Left lung (tissue), 10 donors: Measurements from ENCODE around the gene ADGRL3. TPM values are rescaled to one million over a fixed set of nuclear protein-coding genes. Genes with fewer than 3 reads are reported as not detected.

ENCODE experiments used
- ATAC-seq: fragments of 200-7000 bp; cut with Tn5 transposase; one replicate; pipeline ENCODE4 v1.9.1; 2020; ENCODE audit warnings: moderate library complexity
- DNase-seq, 4 donors: peaks; one replicate each; pipeline ENCODE4 v3.0.0-alpha.2; 2013 to 2020
- H3K27ac ChIP-seq, 2 donors: fragments of 200-600 bp; sonication (generic) in 1 of 2; one replicate each; pipeline versions ENCODE4 v1.5.0 to v1.8.0; 2020 to 2021
- H3K27me3 ChIP-seq, 2 donors: fragments of 200-600 bp; sonication (generic) in 1 of 2; one replicate each; pipeline versions ENCODE4 v1.5.0 to v1.8.0; 2020 to 2021
- H3K36me3 ChIP-seq, 2 donors: fragments of 200-600 bp; sonication (generic) in 1 of 2; one replicate each; pipeline versions ENCODE4 v1.5.0 to v1.8.0; 2020 to 2021
- H3K4me1 ChIP-seq, 2 donors: fragments of 200-600 bp; one replicate each; pipeline ENCODE4 v1.8.0; 2021
- H3K4me3 ChIP-seq, 2 donors: fragments of 200-600 bp; sonication (generic) in 1 of 2; one replicate each; pipeline versions ENCODE4 v1.5.0 to v1.8.0; 2020 to 2021; ENCODE audit warnings: mild to moderate bottlenecking in 1 of 2
- H3K9me3 ChIP-seq, 2 donors: fragments of 200-600 bp; sonication (generic) in 1 of 2; one replicate each; pipeline versions ENCODE4 v1.5.0 to v1.8.0; 2020 to 2021
- intact Hi-C, 2 donors: fragments of 100-400 bp; cut with DNase I; formaldehyde crosslinking; loops; one replicate each; pipeline versions ENCODE4 v1.11.2 to v1.14.2; 2022
- polyA plus RNA-seq, 6 donors: library from polyadenylated mRNA; unstranded; fragments of 120-200 nt; gene quantifications; one replicate each; pipeline ENCODE4 v1.2.1, GENCODE V29; 2013; ENCODE audit not compliant: insufficient read length in 6 of 6
- total RNA-seq, 2 donors: library from RNA; stranded (reverse); fragmentation: NEBNext Ultra II Directional; extraction: Animal tissue kit (Norgen Biotek cat#: 25700); gene quantifications; one replicate each; pipeline ENCODE4 v1.2.1, GENCODE V29; 2021
- TF ChIP-seq, protein P1 (sequence below), 2 donors: fragments of 200-600 bp; sonication (generic) in 1 of 2; IDR thresholded peaks; one replicate each; pipeline versions ENCODE4 v1.5.0 to v1.8.0; 2021; ENCODE audit warnings: antibody characterized with exemption in 2 of 2
- donor health status: DM: no; HTN: yes; CAD: no.
- donor health status: DM: no; HTN: no; CAD: no.

ADGRL3 gene
- total and polyA plus RNA-seq, 8 donors, result 2.7 to 23.4 (median 19.6) TPM

DNA sequence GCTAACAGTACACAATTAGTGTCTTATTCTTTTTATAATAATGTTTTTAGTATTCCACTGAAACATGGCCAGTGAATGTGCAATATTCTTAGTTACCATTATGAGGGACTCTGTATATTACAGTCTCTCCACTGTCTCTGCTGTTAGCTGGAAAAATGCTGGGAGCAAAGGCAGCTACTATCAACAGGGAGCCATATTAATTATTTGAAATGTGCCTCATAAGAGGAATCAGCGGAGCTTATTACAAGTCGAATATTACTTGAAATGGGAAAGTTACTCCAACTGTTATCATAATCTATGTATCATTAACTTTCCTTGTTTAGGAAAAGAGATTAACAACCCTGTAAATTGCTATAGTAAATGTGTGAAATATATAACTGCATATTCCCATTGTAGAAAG lies 612.0 kb downstream of the ADGRL3 start:
- DNase-seq (no peak), ATAC-seq (no peak)
- Histone ChIP-seq H3K27me3 (no peaks in the 10 kb centered on the region), H3K27ac (no peak overlapping the region), H3K36me3 (no peaks in the 10 kb centered on the region), H3K4me1 (no peaks in the 10 kb centered on the region), H3K9me3 (peaks cover 0 to 10% of the 10 kb centered on the region in 2 donors), H3K4me3 (no peak overlapping the region)
- intact Hi-C loops, result no loop called here
- TF ChIP-seq, protein P1, sequence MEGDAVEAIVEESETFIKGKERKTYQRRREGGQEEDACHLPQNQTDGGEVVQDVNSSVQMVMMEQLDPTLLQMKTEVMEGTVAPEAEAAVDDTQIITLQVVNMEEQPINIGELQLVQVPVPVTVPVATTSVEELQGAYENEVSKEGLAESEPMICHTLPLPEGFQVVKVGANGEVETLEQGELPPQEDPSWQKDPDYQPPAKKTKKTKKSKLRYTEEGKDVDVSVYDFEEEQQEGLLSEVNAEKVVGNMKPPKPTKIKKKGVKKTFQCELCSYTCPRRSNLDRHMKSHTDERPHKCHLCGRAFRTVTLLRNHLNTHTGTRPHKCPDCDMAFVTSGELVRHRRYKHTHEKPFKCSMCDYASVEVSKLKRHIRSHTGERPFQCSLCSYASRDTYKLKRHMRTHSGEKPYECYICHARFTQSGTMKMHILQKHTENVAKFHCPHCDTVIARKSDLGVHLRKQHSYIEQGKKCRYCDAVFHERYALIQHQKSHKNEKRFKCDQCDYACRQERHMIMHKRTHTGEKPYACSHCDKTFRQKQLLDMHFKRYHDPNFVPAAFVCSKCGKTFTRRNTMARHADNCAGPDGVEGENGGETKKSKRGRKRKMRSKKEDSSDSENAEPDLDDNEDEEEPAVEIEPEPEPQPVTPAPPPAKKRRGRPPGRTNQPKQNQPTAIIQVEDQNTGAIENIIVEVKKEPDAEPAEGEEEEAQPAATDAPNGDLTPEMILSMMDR (IDR thresholded peaks at IDR 0.05), result no peak

GRCh38 chr4:61817071-61817470 lies 616.9 kb downstream of the ADGRL3 start:
- no peaks in the 10 kb centered on the region for H3K27me3 ChIP-seq
- intact Hi-C loops, result no loop called here
- no peak for ATAC-seq
- H3K4me3 ChIP-seq, result no peak overlapping the region
- peak in 1 of 4 donors; percentile 43 for DNase-seq
- no peaks in the 10 kb centered on the region for H3K4me1 ChIP-seq
- TF ChIP-seq, protein P1 (IDR thresholded peaks at IDR 0.05), result no peak
- no peak overlapping the region for H3K27ac ChIP-seq
- H3K36me3 ChIP-seq, result no peaks in the 10 kb centered on the region
- peaks cover 0 to 19% of the 10 kb centered on the region in 2 donors for H3K9me3 ChIP-seq

DNA sequence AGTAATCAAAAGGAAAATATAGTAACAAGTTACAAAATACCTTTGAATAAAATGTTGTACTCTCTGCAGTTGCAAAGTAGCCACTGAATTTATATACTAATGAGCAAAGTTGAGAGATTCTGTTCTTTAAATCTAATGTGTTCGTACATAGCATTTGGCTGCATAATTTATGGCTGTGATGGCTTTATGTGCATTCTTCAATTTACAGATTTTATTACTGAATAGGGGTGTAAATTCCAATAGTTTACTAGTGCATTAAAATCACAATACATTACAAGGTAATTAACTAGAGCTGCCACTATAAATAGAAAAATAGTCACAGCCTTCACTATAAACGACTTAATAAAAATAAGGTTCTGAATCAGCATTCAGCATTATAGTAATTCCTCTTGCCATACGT lies 620.0 kb downstream of the ADGRL3 start:
- Histone ChIP-seq H3K4me1 (no peaks in the 10 kb centered on the region), H3K27me3 (no peaks in the 10 kb centered on the region), H3K36me3 (no peaks in the 10 kb centered on the region), H3K9me3 (peaks cover 0 to 19% of the 10 kb centered on the region in 2 donors), H3K27ac (no peak overlapping the region), H3K4me3 (no peak overlapping the region)
- ATAC-seq (no peak), DNase-seq (no peak)
- TF ChIP-seq, protein P1 (IDR thresholded peaks at IDR 0.05), result no peak
- intact Hi-C loops, result no loop called here

GRCh38 chr4:61824454-61824853 lies 624.3 kb downstream of the ADGRL3 start:
- ATAC-seq, result no peak
- no peaks in the 10 kb centered on the region for H3K36me3 ChIP-seq
- intact Hi-C loops, result no loop called here
- H3K4me3 ChIP-seq, result no peak overlapping the region
- no peaks in the 10 kb centered on the region for H3K27me3 ChIP-seq
- TF ChIP-seq, protein P1 (IDR thresholded peaks at IDR 0.05), result no peak
- no peak for DNase-seq
- H3K9me3 ChIP-seq, result no peaks in the 10 kb centered on the region
- no peaks in the 10 kb centered on the region for H3K4me1 ChIP-seq
- no peak overlapping the region for H3K27ac ChIP-seq

GRCh38 chr4:61827907-61828391 lies 627.8 kb downstream of the ADGRL3 start:
- Histone ChIP-seq H3K27ac (no peak overlapping the region), H3K9me3 (no peaks in the 10 kb centered on the region), H3K4me1 (no peaks in the 10 kb centered on the region), H3K4me3 (no peak overlapping the region), H3K36me3 (no peaks in the 10 kb centered on the region), H3K27me3 (no peaks in the 10 kb centered on the region)
- TF ChIP-seq, protein P1 (IDR thresholded peaks at IDR 0.05), result no peak
- DNase-seq, result no peak
- ATAC-seq, result no peak
- intact Hi-C loops, result no loop called here
